ENCODE results near the gene UGT1A6. TPM values are rescaled to one million over a fixed set of nuclear protein-coding genes. Genes with fewer than 3 reads are reported as not detected.

Gene UGT1A6
- total and polyA plus RNA-seq, 2 donors (not counting 1 experiment from before 2014, with no cell fraction given), result not detected

DNA sequence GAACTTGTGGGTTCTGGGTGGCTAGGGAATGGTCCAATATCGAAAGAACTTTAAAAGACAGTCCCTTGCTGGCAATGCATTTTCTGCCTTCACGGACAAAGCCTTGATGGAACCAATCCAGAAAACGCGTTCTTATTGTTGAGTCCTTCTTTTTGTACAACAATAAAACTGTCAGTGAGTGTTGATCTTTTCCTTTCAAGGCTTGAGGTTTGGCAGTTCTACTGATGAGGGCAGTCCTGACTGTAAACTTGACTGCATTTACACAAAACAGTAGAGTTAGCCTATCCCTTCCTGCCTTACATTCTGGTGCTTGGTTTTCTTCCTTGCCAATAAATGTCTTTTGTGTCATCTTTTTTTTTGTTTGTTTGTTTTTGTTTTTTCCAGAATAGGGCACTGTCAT, 13.5 kb upstream of the UGT1A6 start:
- no peaks in the 10 kb centered on the region for H3K27me3 ChIP-seq (ENCODE audit: control insufficient read depth, insufficient read depth, low read length)
- H3K9me3 ChIP-seq (ENCODE audit: control insufficient read depth, insufficient read depth, low read depth, low read length), result no peaks in the 10 kb centered on the region
- no peak overlapping the region for H2AFZ ChIP-seq (ENCODE audit: low read length)
- no peaks in the 10 kb centered on the region for H3K36me3 ChIP-seq (ENCODE audit: control insufficient read depth, insufficient read depth, low read length)
- H4K20me1 ChIP-seq (ENCODE audit: control insufficient read depth, extremely low read depth, insufficient read depth, low read length), result no peaks in the 10 kb centered on the region
- no peaks in the 10 kb centered on the region for H3K79me2 ChIP-seq (ENCODE audit: control insufficient read depth, insufficient read depth, low read length)
- no peak overlapping the region for H3K4me3 ChIP-seq (replicated peaks in 1 of 4; ENCODE audit: control extremely low read depth in 1 of 4, insufficient read depth in 1 of 4, low read depth in 3 of 4, low read length in 4 of 4)
- H3K9ac ChIP-seq (ENCODE audit: insufficient read depth, low read length), result no peak overlapping the region
- TF ChIP-seq, protein P1, sequence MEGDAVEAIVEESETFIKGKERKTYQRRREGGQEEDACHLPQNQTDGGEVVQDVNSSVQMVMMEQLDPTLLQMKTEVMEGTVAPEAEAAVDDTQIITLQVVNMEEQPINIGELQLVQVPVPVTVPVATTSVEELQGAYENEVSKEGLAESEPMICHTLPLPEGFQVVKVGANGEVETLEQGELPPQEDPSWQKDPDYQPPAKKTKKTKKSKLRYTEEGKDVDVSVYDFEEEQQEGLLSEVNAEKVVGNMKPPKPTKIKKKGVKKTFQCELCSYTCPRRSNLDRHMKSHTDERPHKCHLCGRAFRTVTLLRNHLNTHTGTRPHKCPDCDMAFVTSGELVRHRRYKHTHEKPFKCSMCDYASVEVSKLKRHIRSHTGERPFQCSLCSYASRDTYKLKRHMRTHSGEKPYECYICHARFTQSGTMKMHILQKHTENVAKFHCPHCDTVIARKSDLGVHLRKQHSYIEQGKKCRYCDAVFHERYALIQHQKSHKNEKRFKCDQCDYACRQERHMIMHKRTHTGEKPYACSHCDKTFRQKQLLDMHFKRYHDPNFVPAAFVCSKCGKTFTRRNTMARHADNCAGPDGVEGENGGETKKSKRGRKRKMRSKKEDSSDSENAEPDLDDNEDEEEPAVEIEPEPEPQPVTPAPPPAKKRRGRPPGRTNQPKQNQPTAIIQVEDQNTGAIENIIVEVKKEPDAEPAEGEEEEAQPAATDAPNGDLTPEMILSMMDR (conservative IDR thresholded peaks at IDR 0.05 in 1 of 2, IDR thresholded peaks at IDR 0.05 in 1 of 2; ENCODE audit: low read depth in 1 of 2, low read length in 2 of 2), result no peak
- no peak for TF ChIP-seq EZH2 (IDR thresholded peaks at IDR 0.05; ENCODE audit: low read length, missing control alignments)
- no peak overlapping the region for H3K4me2 ChIP-seq (ENCODE audit: extremely low read depth, insufficient read depth, low read length)
- H3K4me1 ChIP-seq (ENCODE audit: control insufficient read depth, extremely low read depth, insufficient read depth, low read length), result no peaks in the 10 kb centered on the region
- DNase-seq (ENCODE audit: low read depth in 2 of 2), result no peak
- H3K27ac ChIP-seq (ENCODE audit: insufficient read depth, low read length), result no peak overlapping the region

GRCh38 chr2:233680361-233681045, 12.2 kb upstream of the UGT1A6 start:
- Histone ChIP-seq H3K4me2 (ENCODE audit: extremely low read depth, insufficient read depth, low read length) (no peak overlapping the region), H4K20me1 (ENCODE audit: control insufficient read depth, extremely low read depth, insufficient read depth, low read length) (no peaks in the 10 kb centered on the region), H3K79me2 (ENCODE audit: control insufficient read depth, insufficient read depth, low read length) (no peaks in the 10 kb centered on the region), H3K9ac (ENCODE audit: insufficient read depth, low read length) (no peak overlapping the region), H3K4me1 (ENCODE audit: control insufficient read depth, extremely low read depth, insufficient read depth, low read length) (no peaks in the 10 kb centered on the region), H3K27me3 (ENCODE audit: control insufficient read depth, insufficient read depth, low read length) (no peaks in the 10 kb centered on the region), H2AFZ (ENCODE audit: low read length) (no peak overlapping the region), H3K4me3 (replicated peaks in 1 of 4; ENCODE audit: control extremely low read depth in 1 of 4, insufficient read depth in 1 of 4, low read depth in 3 of 4, low read length in 4 of 4) (no peak overlapping the region), H3K36me3 (ENCODE audit: control insufficient read depth, insufficient read depth, low read length) (no peaks in the 10 kb centered on the region), H3K27ac (ENCODE audit: insufficient read depth, low read length) (no peak overlapping the region), H3K9me3 (ENCODE audit: control insufficient read depth, insufficient read depth, low read depth, low read length) (no peaks in the 10 kb centered on the region)
- TF ChIP-seq, protein P1 (conservative IDR thresholded peaks at IDR 0.05 in 1 of 2, IDR thresholded peaks at IDR 0.05 in 1 of 2; ENCODE audit: low read depth in 1 of 2, low read length in 2 of 2), result no peak
- no peak for TF ChIP-seq EZH2 (IDR thresholded peaks at IDR 0.05; ENCODE audit: low read length, missing control alignments)
- no peak for DNase-seq (ENCODE audit: low read depth in 2 of 2)

DNA sequence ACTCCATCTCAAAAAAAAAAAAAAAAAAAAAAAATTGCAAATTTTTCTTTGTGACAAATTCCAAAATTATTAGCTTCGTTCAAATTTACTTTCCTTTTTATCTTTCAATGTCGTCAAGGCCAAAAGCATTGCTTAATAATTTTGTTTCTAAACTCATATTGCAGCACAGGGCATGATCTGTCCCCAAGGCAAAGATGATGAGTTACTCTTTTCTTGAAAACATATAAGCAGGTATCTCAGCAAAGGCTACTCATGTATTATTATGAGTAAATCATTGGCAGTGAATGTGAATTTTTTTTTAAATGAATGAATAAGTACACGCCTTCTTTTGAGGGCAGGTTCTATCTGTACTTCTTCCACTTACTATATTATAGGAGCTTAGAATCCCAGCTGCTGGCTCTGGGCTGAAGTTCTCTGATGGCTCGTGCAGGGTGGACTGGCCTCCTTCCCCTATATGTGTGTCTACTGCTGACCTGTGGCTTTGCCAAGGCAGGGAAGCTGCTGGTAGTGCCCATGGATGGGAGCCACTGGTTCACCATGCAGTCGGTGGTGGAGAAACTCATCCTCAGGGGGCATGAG, 11.1 kb upstream of the UGT1A6 start, which contains the start of gene UGT1A7:
UGT1A7 (plus strand) TSS at position 381 of the 579 bp plus-strand sequence; CDS start at position 418, 37 bp downstream.
- H3K9ac ChIP-seq (ENCODE audit: insufficient read depth, low read length), result no peak within 1 kb of the TSS
- TF ChIP-seq, protein P1 (conservative IDR thresholded peaks at IDR 0.05 in 1 of 2, IDR thresholded peaks at IDR 0.05 in 1 of 2; ENCODE audit: low read depth in 1 of 2, low read length in 2 of 2), result no peak
- TF ChIP-seq EZH2 (IDR thresholded peaks at IDR 0.05; ENCODE audit: low read length, missing control alignments), result no peak
- no peak within 1 kb of the TSS for H3K4me3 ChIP-seq (replicated peaks in 1 of 4; ENCODE audit: control extremely low read depth in 1 of 4, insufficient read depth in 1 of 4, low read depth in 3 of 4, low read length in 4 of 4)
- H3K27me3 ChIP-seq (ENCODE audit: control insufficient read depth, insufficient read depth, low read length), result no peaks in the 10 kb centered on the region
- no peak for DNase-seq (ENCODE audit: low read depth in 2 of 2)
- no peak within 1 kb of the TSS for H3K4me2 ChIP-seq (ENCODE audit: extremely low read depth, insufficient read depth, low read length)
- H3K79me2 ChIP-seq (ENCODE audit: control insufficient read depth, insufficient read depth, low read length), result no peaks in the 10 kb centered on the region
- H3K4me1 ChIP-seq (ENCODE audit: control insufficient read depth, extremely low read depth, insufficient read depth, low read length), result no peaks in the 10 kb centered on the region
- H4K20me1 ChIP-seq (ENCODE audit: control insufficient read depth, extremely low read depth, insufficient read depth, low read length), result no peaks in the 10 kb centered on the region
- H3K27ac ChIP-seq (ENCODE audit: insufficient read depth, low read length), result no peak within 1 kb of the TSS
- no peaks in the 10 kb centered on the region for H3K9me3 ChIP-seq (ENCODE audit: control insufficient read depth, insufficient read depth, low read depth, low read length)
- no peaks in the 10 kb centered on the region for H3K36me3 ChIP-seq (ENCODE audit: control insufficient read depth, insufficient read depth, low read length)
- no peak within 1 kb of the TSS for H2AFZ ChIP-seq (ENCODE audit: low read length)

Measured in fibroblast of lung (primary cell).